ENCODE results near the gene AOPEP. TPM values are rescaled to one million over a fixed set of nuclear protein-coding genes. Genes with fewer than 3 reads are reported as not detected.

Gene AOPEP
- polyA plus RNA-seq, 1 donor: 44.3 TPM

DNA sequence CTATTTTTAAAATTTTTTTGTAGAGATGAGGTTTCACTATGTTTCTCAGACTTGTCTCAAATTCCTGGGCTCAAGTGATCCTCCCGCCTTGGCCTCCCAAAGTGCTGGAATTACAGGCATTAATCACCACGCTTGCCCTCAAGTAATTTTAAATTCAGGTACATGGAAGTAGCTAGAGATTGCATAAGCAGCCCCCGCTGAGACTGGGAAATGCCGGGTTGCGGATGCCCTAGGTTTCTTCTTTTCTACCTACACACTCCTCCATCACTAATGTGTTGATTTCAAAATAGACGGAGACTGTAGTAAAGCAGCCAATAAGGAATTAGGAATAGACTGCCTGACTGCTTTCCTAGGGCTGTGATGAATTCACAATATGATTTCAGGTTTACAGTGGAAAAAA, 388.6 kb downstream of the AOPEP start:
- Histone ChIP-seq H3K9me3 (ENCODE audit: control insufficient read depth, low read depth, low read length) (no peaks in the 10 kb centered on the region), H3K27me3 (ENCODE audit: control insufficient read depth, insufficient read depth, low read length) (no peaks in the 10 kb centered on the region), H3K4me3 (ENCODE audit: low read length) (no peak overlapping the region), H3K36me3 (ENCODE audit: control insufficient read depth, insufficient read depth, low read length) (peaks cover 34% of the 10 kb centered on the region), H3K4me1 (ENCODE audit: control insufficient read depth, insufficient read depth, low read length) (no peaks in the 10 kb centered on the region), H3K27ac (ENCODE audit: low read length) (no peak overlapping the region)
- DNase-seq: no peak
- no CpG with 5 or more reads among the region's 6 CpGs for WGBS (ENCODE audit: insufficient coverage, low lambda C conversion rate)

DNA sequence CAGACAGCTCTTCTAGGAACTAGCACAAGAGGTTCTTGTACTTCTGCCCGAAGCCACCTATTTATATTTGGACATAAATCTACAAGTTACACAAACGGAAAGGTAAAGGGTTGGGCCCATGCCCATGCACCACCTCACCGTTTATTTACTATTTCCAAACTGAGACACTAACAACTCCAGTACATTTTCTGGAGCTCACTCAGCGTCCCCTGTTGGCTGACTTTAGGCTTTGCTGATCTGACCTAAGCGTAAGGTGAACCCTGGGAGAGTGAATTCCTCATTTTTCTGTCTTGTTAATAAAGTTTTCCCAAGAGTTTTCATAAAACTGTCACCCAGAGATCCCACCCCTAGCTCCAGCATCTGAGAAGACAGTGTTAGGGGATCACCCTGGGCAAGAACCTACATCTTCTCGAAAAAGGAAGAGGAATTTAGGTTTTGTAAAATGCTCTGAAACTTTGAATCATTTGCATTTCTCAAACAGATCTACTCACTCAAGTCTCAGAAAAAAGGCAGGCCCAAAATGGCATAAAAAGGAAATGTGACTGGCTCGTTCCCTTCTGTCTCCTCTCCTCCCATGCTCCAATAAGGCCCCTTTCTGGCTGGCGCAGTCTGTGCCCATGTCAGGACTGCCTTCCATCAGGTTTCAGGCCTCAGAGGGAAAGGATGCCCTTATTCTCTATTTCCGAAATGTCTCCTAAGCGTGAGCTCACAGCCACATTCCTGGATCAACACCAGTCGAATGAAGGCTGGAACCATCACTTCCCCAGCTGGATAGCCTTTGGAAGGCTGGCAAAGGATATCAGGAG, 389.7 kb downstream of the AOPEP start:
- no peaks in the 10 kb centered on the region for H3K9me3 ChIP-seq (ENCODE audit: control insufficient read depth, low read depth, low read length)
- H3K4me1 ChIP-seq (ENCODE audit: control insufficient read depth, insufficient read depth, low read length): no peaks in the 10 kb centered on the region
- no peak for DNase-seq
- WGBS (ENCODE audit: insufficient coverage, low lambda C conversion rate): 71% methylated on average over 1 of the region's 11 CpGs
- peaks cover 27% of the 10 kb centered on the region for H3K36me3 ChIP-seq (ENCODE audit: control insufficient read depth, insufficient read depth, low read length)
- H3K27me3 ChIP-seq (ENCODE audit: control insufficient read depth, insufficient read depth, low read length): no peaks in the 10 kb centered on the region
- no peak overlapping the region for H3K4me3 ChIP-seq (ENCODE audit: low read length)
- no peak overlapping the region for H3K27ac ChIP-seq (ENCODE audit: low read length)

DNA sequence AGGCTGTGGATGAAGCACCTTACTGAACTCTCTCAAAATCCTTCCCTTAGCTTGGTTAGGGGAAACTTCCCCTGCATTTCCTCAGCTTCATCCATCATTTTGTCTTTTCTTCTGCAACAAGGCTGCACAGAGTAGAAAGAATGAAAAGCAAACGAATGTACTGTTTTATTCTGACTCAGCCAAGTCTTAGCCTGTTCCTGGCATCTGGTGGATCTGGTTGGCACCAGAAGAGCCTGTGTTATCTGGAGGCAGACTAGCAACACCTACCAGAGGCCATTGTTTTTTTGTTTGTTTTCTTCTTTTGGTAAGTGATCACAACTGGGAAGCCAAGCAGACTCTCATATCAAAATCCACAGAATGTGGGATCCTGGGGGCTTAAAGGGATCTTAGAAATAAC, 390.3 kb downstream of the AOPEP start:
- no peaks in the 10 kb centered on the region for H3K4me1 ChIP-seq (ENCODE audit: control insufficient read depth, insufficient read depth, low read length)
- DNase-seq: no peak
- peaks cover 21% of the 10 kb centered on the region for H3K36me3 ChIP-seq (ENCODE audit: control insufficient read depth, insufficient read depth, low read length)
- no peaks in the 10 kb centered on the region for H3K9me3 ChIP-seq (ENCODE audit: control insufficient read depth, low read depth, low read length)
- no CpG with 5 or more reads among the region's 1 CpG for WGBS (ENCODE audit: insufficient coverage, low lambda C conversion rate)
- no peak overlapping the region for H3K4me3 ChIP-seq (ENCODE audit: low read length)
- no peaks in the 10 kb centered on the region for H3K27me3 ChIP-seq (ENCODE audit: control insufficient read depth, insufficient read depth, low read length)
- no peak overlapping the region for H3K27ac ChIP-seq (ENCODE audit: low read length)

DNA sequence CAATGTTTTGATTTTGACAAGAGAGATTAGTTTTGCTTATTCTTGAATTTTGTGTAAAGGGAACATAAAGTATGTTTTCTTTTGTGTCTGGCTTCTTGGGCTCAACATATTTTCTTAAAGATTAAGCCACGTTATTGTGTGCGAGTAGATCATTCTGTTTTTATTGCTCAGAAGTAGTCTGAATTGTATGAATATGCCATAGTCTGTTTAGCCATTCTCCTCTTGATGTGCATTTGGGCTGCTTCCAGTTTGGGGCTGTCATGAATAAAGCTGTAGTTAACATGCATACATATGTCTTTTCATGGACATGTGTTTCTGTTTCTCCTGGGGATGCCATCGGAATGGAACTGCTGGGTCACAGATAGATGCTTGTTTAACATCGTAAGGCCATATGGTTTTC, 392.1 kb downstream of the AOPEP start:
- no peak for DNase-seq
- no peaks in the 10 kb centered on the region for H3K4me1 ChIP-seq (ENCODE audit: control insufficient read depth, insufficient read depth, low read length)
- H3K27me3 ChIP-seq (ENCODE audit: control insufficient read depth, insufficient read depth, low read length): no peaks in the 10 kb centered on the region
- peaks cover 11% of the 10 kb centered on the region for H3K36me3 ChIP-seq (ENCODE audit: control insufficient read depth, insufficient read depth, low read length)
- H3K9me3 ChIP-seq (ENCODE audit: control insufficient read depth, low read depth, low read length): no peaks in the 10 kb centered on the region
- no peak overlapping the region for H3K27ac ChIP-seq (ENCODE audit: low read length)
- no CpG with 5 or more reads among the region's 4 CpGs for WGBS (ENCODE audit: insufficient coverage, low lambda C conversion rate)
- no peak overlapping the region for H3K4me3 ChIP-seq (ENCODE audit: low read length)

DNA sequence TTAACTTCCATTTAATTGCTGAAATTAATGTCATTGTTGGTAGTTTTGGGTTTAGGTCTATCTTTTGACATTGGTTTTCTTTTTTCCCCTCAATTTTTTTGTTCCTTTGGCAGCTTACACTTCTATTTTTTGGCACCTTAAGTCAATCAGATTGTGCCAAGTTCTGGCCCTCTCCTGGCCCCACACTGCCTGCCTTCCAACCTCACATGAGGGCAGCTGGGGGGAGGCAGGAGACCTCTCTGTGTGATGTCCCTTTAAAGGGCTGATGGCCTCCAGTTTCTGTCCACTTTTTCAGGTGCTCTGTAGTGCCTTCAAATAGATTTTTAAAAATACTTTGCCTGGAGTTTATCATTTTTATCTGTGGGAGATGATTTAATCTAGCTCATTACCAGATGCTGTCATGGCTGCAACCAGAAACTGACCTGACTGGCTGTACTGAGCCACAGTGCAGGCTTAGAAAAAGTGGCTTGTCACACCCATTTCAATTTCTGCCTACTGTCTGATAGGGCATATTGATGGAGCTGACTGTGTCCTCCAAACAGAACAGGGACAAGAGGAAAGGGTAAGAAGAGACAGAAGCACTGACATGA, 394.4 kb downstream of the AOPEP start:
- Histone ChIP-seq H3K4me3 (ENCODE audit: low read length) (no peak overlapping the region), H3K27ac (ENCODE audit: low read length) (no peak overlapping the region), H3K9me3 (ENCODE audit: control insufficient read depth, low read depth, low read length) (no peaks in the 10 kb centered on the region), H3K4me1 (ENCODE audit: control insufficient read depth, insufficient read depth, low read length) (no peaks in the 10 kb centered on the region), H3K36me3 (ENCODE audit: control insufficient read depth, insufficient read depth, low read length) (peaks cover 13% of the 10 kb centered on the region), H3K27me3 (ENCODE audit: control insufficient read depth, insufficient read depth, low read length) (no peaks in the 10 kb centered on the region)
- DNase-seq: no peak

DNA sequence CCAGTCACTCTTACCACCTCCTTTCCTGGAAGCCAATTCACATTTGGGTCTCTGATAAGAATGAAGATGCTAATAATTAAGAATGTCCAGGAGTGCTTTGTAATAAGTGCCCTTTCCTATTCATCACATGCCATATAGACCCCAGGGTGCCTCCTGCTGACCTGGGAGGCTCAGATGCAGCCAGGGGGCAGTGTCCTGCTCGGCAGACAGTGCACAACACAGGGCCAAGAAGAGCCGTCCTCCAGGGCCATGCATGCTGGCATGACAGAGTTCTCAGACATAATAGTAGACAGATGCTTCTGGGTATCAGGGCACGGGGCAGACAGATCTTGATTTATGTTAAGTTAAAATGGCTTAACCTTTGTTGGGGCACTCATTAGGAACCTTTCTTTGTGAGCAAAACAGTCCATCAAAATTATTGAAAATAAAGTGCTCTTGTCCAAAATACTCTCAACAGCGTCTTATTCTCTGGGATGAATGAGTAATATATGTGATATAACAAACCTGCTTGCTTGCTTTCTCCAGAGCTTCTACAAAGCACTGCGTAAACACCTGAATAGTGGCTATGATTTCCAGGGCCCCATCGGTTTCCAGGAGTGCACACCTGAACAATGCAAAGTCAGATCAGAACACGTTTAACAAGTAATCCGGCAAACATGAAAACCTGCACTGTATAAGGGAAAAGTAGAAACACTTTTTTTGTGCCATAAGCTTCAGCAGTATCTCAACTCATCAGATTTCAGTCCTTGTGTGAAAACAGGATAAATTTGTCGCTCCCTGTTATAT, 398.3 kb downstream of the AOPEP start:
- WGBS (ENCODE audit: insufficient coverage, low lambda C conversion rate): 74% methylated on average over 2 of the region's 9 CpGs
- no peak for DNase-seq
- H3K27me3 ChIP-seq (ENCODE audit: control insufficient read depth, insufficient read depth, low read length): no peaks in the 10 kb centered on the region
- no peak overlapping the region for H3K4me3 ChIP-seq (ENCODE audit: low read length)
- H3K4me1 ChIP-seq (ENCODE audit: control insufficient read depth, insufficient read depth, low read length): peaks cover 5% of the 10 kb centered on the region
- no peak overlapping the region for H3K27ac ChIP-seq (ENCODE audit: low read length)
- H3K36me3 ChIP-seq (ENCODE audit: control insufficient read depth, insufficient read depth, low read length): peaks cover 13% of the 10 kb centered on the region
- H3K9me3 ChIP-seq (ENCODE audit: control insufficient read depth, low read depth, low read length): no peaks in the 10 kb centered on the region

DNA sequence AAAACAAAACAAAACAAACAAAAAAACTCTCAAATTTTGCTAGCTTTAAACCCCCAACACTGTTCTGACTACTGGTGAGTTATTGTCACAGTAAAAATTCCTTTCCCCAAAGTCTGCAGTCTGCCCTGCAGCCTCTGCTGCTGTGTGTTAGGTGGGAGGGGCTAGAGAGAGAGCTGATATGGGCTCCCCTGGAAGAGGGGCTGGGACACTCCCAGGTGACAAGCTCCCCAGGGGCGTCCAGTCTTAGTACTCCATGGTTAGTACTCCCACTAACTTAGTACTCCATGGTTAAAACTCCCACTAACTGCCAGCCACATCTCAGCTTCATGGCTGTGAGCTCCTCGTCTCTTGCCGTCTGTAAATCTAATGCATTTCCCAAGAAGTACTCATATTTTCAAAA, 399.2 kb downstream of the AOPEP start:
- WGBS (ENCODE audit: insufficient coverage, low lambda C conversion rate): no CpG with 5 or more reads among the region's 3 CpGs
- no peak for DNase-seq
- H3K9me3 ChIP-seq (ENCODE audit: control insufficient read depth, low read depth, low read length): no peaks in the 10 kb centered on the region

DNA sequence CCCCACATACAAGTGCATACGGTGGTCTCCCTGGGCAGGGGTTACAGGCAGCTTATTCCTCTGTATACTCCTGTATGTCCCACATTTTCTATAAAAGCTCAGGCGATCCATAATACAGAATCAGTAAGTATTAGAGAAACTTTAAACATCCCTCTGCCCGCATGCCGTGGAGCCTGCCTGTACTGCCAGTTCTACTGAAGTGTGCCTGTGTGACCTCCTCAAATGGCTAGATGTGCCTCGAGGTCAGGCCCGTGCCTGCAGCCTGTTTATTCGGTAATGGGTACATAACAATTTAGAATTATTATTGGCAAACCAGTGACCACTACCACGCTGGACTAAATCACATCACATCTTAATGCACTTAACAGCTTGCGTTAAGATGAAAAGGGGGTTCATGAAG, 400.2 kb downstream of the AOPEP start:
- DNase-seq: no peak
- Histone ChIP-seq H3K27ac (ENCODE audit: low read length) (no peak overlapping the region), H3K4me1 (ENCODE audit: control insufficient read depth, insufficient read depth, low read length) (peaks cover 12% of the 10 kb centered on the region), H3K36me3 (ENCODE audit: control insufficient read depth, insufficient read depth, low read length) (peaks cover 13% of the 10 kb centered on the region), H3K4me3 (ENCODE audit: low read length) (no peak overlapping the region), H3K9me3 (ENCODE audit: control insufficient read depth, low read depth, low read length) (no peaks in the 10 kb centered on the region), H3K27me3 (ENCODE audit: control insufficient read depth, insufficient read depth, low read length) (no peaks in the 10 kb centered on the region)
- WGBS (ENCODE audit: insufficient coverage, low lambda C conversion rate): no CpG with 5 or more reads among the region's 9 CpGs

More for the DNA sequence above, 399.2 kb downstream of the AOPEP start:
- peaks cover 13% of the 10 kb centered on the region for H3K36me3 ChIP-seq (ENCODE audit: control insufficient read depth, insufficient read depth, low read length)
- no peak overlapping the region for H3K4me3 ChIP-seq (ENCODE audit: low read length)
- H3K27ac ChIP-seq (ENCODE audit: low read length): no peak overlapping the region
- H3K27me3 ChIP-seq (ENCODE audit: control insufficient read depth, insufficient read depth, low read length): no peaks in the 10 kb centered on the region
- H3K4me1 ChIP-seq (ENCODE audit: control insufficient read depth, insufficient read depth, low read length): peaks cover 9% of the 10 kb centered on the region

DNA sequence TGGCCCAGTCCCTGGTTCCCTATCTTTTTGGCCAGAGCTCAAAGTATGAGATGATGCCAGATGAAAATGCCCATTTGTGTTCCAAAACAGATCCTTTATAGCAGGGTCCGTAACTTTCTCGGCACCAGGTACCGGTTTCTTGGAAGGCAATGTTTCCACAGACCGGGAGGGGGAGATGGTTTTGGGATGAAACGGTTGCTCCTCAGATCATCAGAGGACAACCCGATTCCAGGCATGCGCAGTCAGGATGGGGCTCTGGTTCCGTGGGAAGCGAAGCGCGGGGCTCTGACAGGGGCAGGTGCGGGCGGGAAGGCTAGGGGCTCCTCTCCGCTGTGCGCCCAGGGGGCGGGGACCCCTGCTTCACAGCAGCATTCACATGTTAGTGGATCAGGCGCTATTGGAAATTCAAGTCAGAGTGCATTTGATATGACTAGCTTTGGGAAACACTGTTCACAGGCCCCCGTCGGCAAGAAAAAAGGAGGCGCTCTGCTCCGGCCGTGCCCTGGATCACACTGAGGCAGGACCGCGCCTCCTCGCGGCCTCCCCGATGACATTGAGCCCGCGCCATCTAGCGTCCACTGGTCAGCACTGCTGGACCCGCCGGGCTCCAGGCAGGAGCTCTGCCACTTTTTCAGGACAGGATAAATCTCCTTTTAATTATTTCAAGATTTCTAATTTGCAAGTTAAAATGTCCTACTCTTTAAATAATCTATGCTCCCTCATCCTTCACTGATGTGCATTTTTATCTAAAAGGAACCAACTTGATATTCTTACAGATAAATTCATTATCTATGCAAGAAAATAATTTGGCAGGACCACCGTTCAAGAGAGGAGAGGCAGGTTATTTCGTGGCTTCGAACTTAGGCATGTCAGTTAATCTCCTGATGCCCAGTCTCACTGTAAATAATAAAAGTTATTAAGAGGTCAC, 401.0 kb downstream of the AOPEP start:
- no peak overlapping the region for H3K27ac ChIP-seq (ENCODE audit: low read length)
- H3K4me3 ChIP-seq (ENCODE audit: low read length): peak overlapping the region; percentile 25

DNA sequence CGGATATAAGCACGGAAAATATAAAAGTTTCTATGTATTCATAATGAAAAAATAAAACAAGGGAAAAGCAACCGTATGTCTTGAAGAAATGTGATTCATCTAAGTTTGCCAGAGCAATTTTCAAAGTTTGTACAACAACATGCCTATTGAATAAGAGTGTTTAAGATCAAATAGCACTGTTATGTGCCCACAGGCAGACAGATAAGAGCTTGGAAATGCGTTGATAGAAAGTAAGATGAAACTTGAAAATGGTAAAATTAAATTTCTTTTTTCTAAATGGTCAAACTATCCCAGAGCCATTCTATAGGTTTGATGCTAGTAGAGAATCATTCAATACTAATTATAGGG, 401.7 kb downstream of the AOPEP start:
- Histone ChIP-seq H3K27me3 (ENCODE audit: control insufficient read depth, insufficient read depth, low read length) (no peaks in the 10 kb centered on the region), H3K27ac (ENCODE audit: low read length) (no peak overlapping the region), H3K4me3 (ENCODE audit: low read length) (no peak overlapping the region), H3K4me1 (ENCODE audit: control insufficient read depth, insufficient read depth, low read length) (peaks cover 12% of the 10 kb centered on the region), H3K36me3 (ENCODE audit: control insufficient read depth, insufficient read depth, low read length) (peaks cover 11% of the 10 kb centered on the region), H3K9me3 (ENCODE audit: control insufficient read depth, low read depth, low read length) (no peaks in the 10 kb centered on the region)
- 95% methylated on average over 3 of the region's 4 CpGs for WGBS (ENCODE audit: insufficient coverage, low lambda C conversion rate)
- no peak for DNase-seq

More for the DNA sequence above, 401.0 kb downstream of the AOPEP start:
- peaks cover 12% of the 10 kb centered on the region for H3K4me1 ChIP-seq (ENCODE audit: control insufficient read depth, insufficient read depth, low read length)
- 96% methylated on average over 3 of the region's 35 CpGs for WGBS (ENCODE audit: insufficient coverage, low lambda C conversion rate)
- DNase-seq: peak; percentile 69 to 73
- H3K9me3 ChIP-seq (ENCODE audit: control insufficient read depth, low read depth, low read length): no peaks in the 10 kb centered on the region
- no peaks in the 10 kb centered on the region for H3K27me3 ChIP-seq (ENCODE audit: control insufficient read depth, insufficient read depth, low read length)
- H3K36me3 ChIP-seq (ENCODE audit: control insufficient read depth, insufficient read depth, low read length): peaks cover 10% of the 10 kb centered on the region

All from large intestine (tissue), 3 donors.